GM19463 (cell line): Measurements from ENCODE around the gene TUBGCP6.

ENCODE experiments used
- ATAC-seq: cut with Tn5 transposase; IDR thresholded peaks from one replicate; pipeline ENCODE4 v1.9.1; 2021; ENCODE audit warnings: mild to moderate bottlenecking, moderate library complexity; ENCODE audit not compliant: unreplicated experiment

TUBGCP6 gene

GRCh38 chr22:50264104-50264745 lies 19.4 kb upstream of the TUBGCP6 start:
- ATAC-seq, result no peak

GRCh38 chr22:50262973-50263617 lies 18.3 kb upstream of the TUBGCP6 start:
- no peak for ATAC-seq

- no peak for ATAC-seq
Measured at GRCh38 chr22:50262460-50262911, 17.7 kb upstream of the TUBGCP6 start.

- peak; percentile 54 for ATAC-seq
Measured at GRCh38 chr22:50261615-50262459, 17.0 kb upstream of the TUBGCP6 start, which contains the start of gene MAPK12. TSS of gene MAPK12 (minus strand) at chr22:50261683. CDS start at chr22:50261509, 174 bp downstream.

- peak; percentile 28 for ATAC-seq
Measured at GRCh38 chr22:50260801-50261614, 16.2 kb upstream of the TUBGCP6 start.

GRCh38 chr22:50260434-50260800 lies 15.6 kb upstream of the TUBGCP6 start:
- no peak for ATAC-seq

- no peak for ATAC-seq
Measured at GRCh38 chr22:50259302-50259701, 14.5 kb upstream of the TUBGCP6 start.

- no peak for ATAC-seq
Measured at GRCh38 chr22:50258361-50259292, 13.8 kb upstream of the TUBGCP6 start.

GRCh38 chr22:50257451-50258360 lies 12.9 kb upstream of the TUBGCP6 start:
- ATAC-seq, result no peak

- ATAC-seq, result no peak
Measured at GRCh38 chr22:50257041-50257440, 12.2 kb upstream of the TUBGCP6 start.

- no peak for ATAC-seq
Measured at GRCh38 chr22:50256258-50256862, 11.5 kb upstream of the TUBGCP6 start.

GRCh38 chr22:50255607-50256006 lies 10.8 kb upstream of the TUBGCP6 start:
- ATAC-seq, result no peak

GRCh38 chr22:50255099-50255498 lies 10.3 kb upstream of the TUBGCP6 start:
- ATAC-seq, result no peak

GRCh38 chr22:50253941-50254340 lies 9.1 kb upstream of the TUBGCP6 start:
- ATAC-seq, result no peak

GRCh38 chr22:50253046-50253915 lies 8.5 kb upstream of the TUBGCP6 start:
- ATAC-seq, result no peak

GRCh38 chr22:50252082-50253045 lies 7.5 kb upstream of the TUBGCP6 start:
- ATAC-seq, result no peak
